HG03571 (cell line): ENCODE measurements around the gene NOXRED1.
"Not testable (repeated sequence)": the region's sequence is repeated elsewhere in the genome, so short reads cannot be mapped to it uniquely, and the experiment has no call there.

Experiments used
- ATAC-seq: cut with Tn5 transposase; IDR thresholded peaks from one replicate; pipeline ENCODE4 v1.9.1; 2021; ENCODE audit not compliant: unreplicated experiment

NOXRED1 gene

DNA sequence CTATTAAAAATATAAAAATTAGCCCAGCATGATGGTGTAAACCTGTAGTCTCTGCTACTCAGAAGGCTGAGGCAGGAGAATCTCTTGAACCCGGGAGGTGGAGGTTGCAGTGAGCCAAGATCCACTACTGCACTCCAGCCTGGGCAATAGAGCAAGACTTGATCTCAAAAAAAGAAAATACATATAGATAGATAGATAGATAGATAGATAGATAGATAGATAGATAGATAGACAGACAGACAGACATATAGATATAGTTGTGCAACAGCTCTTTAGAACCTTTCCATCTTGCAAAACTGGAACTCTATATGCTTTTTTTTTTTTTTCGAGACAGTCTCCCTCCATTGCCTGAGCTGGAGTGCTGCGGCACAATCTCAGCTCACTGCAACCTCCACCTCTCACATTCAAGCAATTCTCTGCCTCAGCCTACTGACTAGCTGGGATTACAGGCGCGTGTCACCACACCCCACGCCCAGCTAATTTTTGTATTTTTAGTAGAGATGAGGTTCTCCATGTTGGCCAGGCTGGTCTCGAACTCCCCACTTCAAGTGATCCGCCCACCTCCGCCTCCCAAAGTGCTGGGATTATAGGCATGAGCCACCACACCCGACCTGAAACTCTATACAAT, 7.8 kb downstream of the NOXRED1 start:
- not testable (repeated sequence) for ATAC-seq

DNA sequence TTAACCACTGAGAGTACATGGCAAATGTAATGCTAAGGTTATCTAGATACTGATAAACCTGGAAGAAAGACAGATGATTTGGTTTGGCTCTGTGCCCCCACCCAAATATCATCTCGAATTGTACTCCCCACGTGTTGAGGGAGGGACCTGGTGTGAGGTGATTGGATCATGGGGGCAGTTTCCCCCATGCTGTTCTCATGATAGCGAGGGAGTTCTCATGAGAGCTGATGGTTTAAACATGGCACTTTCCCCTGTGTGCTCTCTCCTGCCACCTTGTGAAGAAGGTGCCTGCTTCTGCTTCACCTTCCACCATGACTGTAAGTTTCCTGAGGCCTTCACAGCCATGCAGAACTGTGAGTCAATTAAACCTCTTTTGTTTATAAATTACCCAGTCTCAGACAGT, 14.2 kb downstream of the NOXRED1 start:
- ATAC-seq, result no peak

DNA sequence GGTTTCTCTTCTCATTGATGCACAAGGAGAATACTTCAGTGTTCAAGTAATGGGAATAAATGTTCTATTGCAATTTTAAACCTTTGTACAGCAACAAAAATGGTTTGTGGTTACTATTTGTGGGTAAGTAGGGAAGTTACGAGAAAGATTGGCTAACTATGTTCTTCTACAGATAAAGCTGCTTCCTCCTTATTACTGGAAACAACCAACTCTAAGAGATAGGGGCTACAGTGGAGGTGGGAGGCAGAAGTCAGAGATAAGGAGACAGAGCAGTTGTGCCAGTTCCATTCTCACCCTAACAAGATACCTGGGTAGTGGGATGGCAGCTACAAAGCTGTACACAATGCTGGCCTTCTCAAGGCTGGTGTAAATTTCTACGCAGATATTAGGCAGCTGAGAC, 16.2 kb downstream of the NOXRED1 start:
- no peak for ATAC-seq

DNA sequence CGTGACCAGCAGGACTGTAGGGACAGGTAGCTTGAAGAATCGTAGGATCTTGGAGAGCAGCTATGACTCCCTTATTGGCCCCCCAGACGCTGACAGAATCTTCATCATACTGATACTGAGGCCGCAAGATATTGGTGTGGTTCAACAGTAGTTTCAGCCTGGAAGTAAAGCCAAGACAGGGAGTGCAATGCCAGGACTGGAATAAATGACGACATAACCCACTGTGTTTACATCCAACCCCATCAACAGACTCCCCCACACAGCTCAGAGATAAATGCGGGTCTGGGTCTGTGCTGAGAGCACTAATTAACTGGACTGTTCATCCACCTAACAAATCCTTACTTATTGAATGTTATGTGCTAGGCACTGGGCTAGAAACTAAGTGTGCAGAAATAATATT, 16.6 kb downstream of the NOXRED1 start:
- no peak for ATAC-seq

DNA sequence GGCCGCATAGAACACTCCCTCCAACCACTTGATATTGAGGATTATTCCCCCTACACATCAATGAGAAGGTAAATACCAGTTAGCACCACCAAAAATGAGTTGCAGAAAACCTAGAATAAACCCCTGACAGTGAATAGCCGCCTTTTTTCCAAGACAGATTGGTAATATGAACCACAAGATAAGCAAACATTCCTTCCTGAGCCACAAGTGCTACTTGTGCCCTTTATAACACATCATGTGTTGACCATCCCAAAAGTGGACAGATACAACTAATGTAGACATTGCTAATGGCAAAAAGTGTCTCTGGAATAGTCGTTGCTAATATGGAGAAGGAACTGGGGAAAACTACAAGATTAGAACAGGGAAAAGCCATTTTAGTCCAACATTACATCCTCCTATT, 17.2 kb downstream of the NOXRED1 start:
- no peak for ATAC-seq

DNA sequence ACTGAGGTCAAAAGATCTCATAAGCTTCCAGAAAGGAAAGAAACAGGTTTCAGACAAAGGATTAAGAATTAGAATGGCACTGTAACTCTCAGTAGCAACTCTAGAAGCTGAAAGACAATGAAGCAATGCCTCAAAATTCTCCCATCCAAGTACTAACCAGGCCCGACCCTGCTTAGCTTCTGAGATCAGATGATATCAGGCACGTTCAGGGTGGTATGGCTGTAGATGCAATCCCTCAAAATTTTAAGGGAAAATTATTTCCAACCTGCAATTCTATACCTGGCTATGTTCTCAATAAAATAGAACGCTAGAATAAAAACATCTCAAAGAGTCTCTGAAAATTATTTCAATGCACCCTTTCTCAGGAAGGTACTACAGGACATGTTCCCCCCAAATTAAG, 19.6 kb downstream of the NOXRED1 start:
- ATAC-seq, result no peak

DNA sequence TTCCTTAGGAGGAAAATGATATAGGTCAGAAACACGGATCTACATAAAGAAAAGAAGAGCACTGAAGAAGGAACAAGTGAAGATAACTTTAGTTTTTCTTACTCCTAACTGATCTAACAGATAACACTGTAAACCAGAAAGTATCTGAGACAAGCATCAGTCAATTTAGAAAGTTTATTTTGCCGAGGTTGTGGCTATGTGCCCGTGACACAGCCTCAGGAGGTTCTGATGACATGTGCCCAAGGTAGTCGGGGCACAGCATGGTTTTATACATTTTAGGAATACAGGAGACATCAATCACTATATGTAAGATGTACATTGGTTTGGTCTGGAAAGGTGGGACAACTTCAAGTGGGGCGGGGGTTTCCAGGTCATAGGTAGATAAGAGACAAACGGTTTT, 23.1 kb downstream of the NOXRED1 start:
- ATAC-seq, result no peak

DNA sequence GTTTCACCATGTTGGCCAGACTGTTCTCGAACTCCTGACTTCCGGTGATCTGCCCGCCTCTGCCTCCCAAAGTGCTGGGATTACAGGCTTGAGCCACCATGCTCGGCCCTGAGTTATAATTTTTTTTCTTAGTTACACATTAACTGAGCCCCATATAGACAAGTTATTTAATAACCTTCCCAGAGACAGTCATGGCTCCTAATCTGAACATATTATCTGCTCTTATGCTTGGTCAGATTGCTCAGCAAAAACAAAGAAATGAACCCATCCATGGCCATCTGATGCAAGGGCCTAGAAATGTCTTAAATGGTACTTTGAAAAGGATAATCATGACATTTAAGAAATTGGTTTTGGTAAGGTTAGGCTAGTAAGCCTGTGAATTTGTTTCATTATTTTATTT, 33.1 kb downstream of the NOXRED1 start:
- no peak for ATAC-seq

DNA sequence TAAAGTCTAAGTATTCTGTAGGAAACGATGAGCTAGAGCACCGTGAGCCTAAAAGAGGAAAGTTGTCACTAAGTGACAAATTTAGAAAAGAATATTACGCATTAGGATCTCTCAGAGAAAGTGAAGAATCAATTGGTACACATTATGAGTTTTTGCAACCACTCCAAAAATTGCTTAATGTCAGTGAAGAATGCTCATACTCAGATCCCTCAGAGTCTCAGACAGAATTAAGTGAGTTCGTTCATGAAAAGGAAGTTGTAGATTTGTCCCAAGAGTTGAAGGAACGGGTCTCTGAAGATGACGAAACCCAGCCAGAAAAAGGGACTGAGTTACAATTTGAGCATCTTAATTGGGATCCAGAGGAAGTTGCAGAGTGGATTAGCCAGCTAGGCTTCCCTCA, 44.6 kb downstream of the NOXRED1 start:
- ATAC-seq, result no peak

DNA sequence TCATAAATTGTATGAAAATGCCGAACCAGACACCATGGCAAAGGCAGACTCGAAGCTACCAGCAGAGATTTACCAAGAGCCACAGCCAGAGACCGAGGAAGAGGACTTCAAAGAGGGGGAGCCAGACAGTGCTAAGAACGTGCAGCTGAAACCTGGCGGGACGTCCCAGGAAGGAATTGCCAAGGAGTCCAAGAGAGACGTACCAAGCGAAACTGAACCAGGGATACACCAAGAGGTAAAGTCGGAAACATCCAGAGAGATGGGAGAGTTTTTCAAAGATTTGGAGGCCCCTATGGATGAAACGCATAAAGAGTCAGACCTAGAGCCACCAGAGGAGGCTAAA, 45.9 kb downstream of the NOXRED1 start:
- ATAC-seq, result no peak

DNA sequence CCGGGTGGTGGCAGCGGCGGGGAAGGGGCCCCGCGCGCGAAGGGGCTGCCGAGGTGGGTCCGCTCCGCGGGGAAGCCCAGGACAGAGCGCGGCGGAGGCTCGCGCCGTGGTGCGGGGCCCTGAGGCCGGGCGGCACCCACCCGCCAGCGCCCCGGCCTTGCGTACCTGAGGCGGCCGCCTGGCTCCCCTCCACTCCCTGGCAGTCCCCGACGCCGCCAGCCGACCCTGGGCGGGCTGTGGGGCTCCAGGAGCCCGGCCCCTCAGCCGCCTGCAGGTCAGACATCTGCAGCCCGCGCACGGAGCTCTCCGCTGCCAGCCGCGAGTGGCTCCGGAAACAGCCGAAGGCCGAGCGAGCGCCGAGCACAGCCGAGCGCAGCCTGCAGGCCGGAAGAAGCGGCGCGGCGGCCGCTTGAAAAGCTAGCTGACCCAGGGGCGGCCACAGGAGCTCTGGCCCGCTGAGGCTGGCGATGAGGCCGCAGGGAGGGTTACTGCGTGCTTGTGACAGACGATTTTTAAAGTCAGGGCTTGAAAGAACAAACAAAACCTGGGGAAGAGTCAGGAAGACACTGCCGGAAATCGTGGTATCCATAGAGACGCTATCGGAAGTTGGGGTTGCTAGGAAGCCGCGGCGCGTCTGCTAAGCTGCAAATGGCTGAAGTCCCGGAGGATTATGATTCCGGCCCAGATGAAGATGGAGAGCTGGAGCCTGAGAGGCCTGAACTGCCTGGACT, 46.4 kb downstream of the NOXRED1 start, which contains the start of the genes SAMD15 and TMED8:
Gene SAMD15, plus strand, starts transcription at position 609 of the 731 bp plus-strand sequence. Its CDS starts 40 bp downstream, at position 649.
Gene TMED8, minus strand, starts transcription at position 324 of the 731 bp plus-strand sequence. Its CDS starts 41 bp downstream, at position 283.
- peak; percentile 82 for ATAC-seq

DNA sequence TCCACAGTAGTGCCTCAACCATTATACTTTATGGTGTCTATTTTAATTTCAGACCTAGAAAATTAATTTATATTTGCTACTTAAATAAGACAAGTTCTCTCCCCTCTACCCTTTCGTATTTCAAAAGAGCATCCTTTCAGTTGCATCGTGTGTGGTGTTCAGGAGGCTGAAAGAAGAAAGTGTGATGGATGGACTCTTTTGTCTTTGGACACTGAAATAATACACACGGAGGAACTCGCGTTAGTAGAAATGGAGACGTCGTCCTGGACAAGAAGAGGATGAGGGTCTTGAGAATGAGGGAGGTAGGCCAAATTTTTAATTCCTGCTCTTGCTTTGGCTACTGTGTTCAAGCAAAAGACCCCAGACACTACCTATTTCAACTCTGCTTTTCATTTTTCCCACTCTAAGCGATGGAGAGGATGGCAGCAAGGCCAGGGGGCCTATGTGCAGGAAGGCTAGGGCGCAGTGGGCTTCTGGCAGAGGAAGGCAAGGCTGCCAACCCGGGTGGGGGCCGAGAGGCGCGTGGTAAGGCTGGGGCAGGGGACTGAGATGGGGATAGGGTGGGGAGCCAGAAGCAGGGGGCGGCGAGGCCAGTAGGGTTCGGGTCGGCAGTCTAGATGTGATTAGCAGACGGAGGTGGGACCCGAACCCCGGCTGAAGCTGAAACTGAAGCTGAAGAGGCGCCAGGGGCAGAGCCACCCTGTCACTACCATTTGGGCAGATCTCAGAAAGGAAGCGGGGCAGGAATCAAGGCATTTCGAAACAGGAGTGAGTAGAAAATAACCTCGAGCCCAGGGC, 47.2 kb downstream of the NOXRED1 start:
- peak; percentile 4 for ATAC-seq

DNA sequence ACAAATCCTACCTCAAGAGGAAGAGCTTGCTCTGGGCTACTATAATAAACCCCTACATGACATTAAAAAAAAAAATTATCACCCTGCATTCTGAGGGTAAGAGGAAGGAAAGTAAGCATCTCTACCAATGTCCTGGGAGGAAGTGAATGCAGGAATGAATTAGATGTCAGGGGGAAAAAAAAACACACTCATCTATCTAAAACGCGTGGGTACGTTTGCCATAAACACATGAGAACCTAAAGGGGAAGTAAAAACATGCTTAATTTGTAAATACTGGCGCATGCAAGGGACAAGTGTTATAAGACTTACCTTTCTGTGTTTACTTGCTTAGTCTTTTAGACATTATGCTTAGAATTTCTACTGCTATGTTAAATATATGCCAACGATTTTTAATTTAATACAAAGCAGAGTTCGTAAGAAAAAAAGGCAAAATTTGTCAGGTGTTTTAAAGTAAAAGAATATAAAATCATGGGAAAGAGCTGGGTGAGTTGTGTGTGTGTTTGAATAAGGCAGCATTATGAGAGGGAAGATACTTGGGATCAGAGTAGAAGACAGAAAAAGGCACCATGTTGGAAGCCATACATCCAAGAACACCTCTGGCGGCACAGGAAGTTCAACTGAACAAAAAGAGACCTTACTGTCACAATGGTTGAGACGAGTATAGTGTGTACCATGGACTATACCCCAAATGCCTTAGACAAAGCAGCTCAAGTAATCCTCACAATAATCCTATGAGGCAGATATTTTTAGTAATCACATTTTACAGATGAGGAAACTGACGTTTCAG, 48.0 kb downstream of the NOXRED1 start:
- ATAC-seq, result no peak

DNA sequence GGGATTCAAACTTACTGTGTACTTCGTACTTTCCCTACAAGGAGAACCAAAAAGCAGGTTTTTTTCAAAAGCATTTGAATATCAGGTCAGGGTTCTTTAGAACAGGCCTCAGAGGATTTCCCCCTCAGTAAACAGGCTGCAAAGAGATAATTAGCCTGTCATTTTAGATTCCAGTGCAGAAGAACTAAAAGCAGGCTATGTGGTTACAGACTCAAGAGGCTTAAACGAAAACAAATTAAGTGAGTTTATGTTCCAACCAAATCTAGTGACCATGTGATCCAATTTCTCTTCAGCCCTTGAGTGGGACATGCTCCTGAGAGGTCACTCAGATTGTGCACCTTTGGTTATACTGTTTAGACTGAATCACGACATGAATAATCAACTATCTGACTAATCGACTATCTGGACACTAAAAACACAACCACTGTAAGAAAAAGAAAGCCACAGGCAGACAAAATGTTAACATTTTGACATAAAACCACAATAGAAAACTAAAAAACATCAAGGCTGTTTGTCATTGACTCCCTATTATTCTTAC, 51.0 kb downstream of the NOXRED1 start:
- peak; percentile 36 for ATAC-seq

DNA sequence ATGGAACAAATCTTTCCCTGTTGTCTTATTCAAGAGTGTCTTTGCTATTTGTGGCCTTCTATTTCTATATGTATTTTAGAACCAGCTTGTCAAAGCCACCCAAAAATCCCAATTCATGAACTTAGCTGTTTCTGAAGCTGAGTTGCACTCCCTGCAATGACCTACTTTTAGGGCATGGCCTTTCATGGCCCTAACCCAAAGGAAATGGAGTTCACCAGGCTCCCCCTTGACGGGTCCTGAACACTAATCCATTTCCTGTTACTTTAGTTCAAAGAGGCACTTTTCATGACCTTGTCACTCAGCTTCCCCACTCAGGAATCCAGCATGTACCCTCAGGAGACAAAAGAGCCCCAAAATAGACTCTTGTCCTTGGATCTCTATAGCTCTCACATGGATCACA, 54.0 kb downstream of the NOXRED1 start:
- no peak for ATAC-seq

DNA sequence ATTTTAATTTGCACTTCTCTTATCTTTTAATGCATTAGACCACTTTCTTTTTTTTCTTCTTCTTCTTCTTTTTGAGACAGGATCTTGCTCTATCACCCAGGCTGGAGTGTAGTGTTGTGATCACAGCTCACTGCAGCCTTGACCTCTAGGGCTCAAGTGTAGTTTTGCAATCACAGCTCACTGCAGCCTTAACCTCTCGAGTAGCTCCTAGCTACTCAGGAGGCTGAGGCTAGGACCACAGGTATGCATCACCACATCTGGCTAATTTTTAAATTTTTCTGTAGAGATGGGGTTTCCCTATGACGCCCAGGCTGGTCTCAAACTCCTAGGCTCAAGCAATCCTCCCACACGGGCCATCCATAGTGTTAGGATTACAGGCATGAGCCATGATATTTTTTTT, 59.2 kb downstream of the NOXRED1 start:
- ATAC-seq, result peak; percentile 52

DNA sequence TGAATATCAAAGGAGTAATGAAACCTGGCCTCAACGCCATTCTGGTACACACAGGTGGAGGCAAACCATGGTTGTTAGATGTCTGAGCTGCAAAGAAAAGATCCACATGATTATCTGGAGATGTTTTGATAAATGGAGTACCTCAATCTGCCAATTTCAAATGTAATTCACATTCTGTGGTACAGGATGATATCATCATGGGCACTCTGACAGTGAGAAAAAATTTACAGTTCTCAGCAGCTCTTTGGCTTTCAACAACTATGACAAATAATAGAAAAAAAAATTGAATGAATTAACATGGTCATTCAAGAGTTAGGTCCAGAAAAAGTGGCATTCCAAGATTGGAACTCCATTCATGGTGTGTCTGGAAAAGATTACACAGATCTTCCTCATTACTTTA, 63.7 kb downstream of the NOXRED1 start:
- no peak for ATAC-seq

DNA sequence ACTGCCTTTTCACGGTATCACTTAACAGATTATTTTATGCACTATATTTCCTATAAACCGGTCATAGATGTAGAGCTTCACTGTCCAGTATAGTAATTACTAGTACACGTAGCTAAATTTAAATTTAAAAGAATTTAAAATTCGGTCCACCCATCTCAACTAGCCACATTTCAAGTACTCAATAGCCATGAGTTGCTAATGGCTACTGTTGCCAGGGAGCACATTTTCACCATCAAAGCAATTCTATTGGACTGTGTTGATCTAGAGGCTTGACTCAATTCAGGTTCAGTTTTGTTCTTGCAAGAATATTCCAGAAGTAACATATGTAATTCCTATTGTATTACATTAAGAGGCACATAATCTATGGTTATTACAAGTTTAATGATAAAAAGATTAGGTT, 66.4 kb downstream of the NOXRED1 start:
- ATAC-seq, result no peak

DNA sequence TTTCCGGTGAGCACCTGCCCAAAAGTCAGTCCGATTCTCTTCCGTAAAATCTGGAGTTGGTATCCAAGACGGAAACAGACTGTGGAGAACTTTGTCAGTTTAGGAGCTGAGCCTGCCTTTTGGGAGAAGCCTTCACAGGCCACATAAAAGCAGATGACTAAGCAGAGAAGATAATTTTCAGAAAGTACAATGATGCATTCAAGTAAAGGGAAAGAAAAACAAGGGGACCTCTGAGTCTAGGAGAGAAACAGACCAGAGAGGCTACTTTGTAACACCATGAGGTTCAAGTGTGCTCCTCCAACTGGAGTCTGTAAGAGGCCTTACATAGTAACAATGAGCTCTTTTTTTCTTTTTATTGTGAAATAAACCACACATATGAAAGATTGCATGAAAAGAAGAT, 67.5 kb downstream of the NOXRED1 start:
- ATAC-seq, result no peak

DNA sequence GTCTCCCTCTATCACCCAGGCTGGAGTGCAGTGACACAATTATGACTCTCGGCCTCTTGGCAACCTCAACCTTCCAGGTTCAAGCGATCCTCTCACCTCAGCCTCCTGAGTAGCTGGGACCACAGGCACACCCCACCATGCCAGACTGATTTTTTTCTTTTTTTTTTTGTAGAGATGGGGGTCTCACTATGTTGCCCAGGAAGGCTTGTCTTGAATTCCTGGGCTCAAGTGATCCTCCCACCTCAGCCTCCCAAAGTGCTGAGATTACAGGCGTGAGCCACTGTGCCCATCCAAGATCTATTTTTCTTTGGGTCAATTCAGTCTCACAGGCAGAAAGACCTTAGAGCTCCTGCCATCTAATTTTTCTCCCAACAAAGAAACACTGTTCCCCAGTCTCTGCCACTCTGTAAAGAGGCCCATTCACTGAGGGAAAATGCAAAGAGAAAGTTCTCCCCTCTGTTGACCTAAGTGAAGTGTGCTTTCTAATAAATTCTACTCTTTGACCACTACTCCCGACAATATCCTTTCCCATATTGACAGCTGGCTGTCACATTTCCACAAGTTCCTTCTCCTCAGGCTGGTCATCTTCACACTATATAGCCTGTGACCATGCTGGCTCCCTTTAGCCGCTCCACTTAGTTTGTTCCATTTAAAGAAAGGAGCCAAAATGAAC, 69.7 kb downstream of the NOXRED1 start:
- ATAC-seq, result no peak
